KMS-11 (cell line): Measurements from ENCODE around the gene RPTOR.

ENCODE experiments used
- H2AFZ ChIP-seq: fragments of 200-600 bp; sonication (generic); 2 replicates; pipeline ENCODE4 v1.6.1; 2016; ENCODE audit warnings: antibody characterized with exemption, mixed run types, low read depth
- H3K27ac ChIP-seq: fragments of 200-600 bp; sonication (generic); 2 replicates; pipeline ENCODE4 v1.6.1; 2016; ENCODE audit warnings: mild to moderate bottlenecking, mixed run types
- H3K27me3 ChIP-seq: fragments of 200-600 bp; sonication (generic); 2 replicates; pipeline ENCODE4 v1.6.1; 2017; ENCODE audit warnings: mild to moderate bottlenecking, low read depth, mixed run types, moderate library complexity; ENCODE audit not compliant: insufficient read depth
- H3K36me3 ChIP-seq: fragments of 200-600 bp; sonication (generic); 2 replicates; pipeline ENCODE4 v1.6.1; 2017; ENCODE audit warnings: mild to moderate bottlenecking, mixed run types; ENCODE audit not compliant: insufficient read depth
- H3K4me1 ChIP-seq: fragments of 200-600 bp; sonication (generic); 2 replicates; pipeline ENCODE4 v1.6.1; 2016; ENCODE audit warnings: mild to moderate bottlenecking, low read depth, mixed run types; ENCODE audit not compliant: poor library complexity, severe bottlenecking
- H3K4me2 ChIP-seq: fragments of 200-600 bp; sonication (generic); 2 replicates; pipeline ENCODE4 v1.7.0; 2016; ENCODE audit warnings: mild to moderate bottlenecking, mixed run types
- H3K4me3 ChIP-seq: fragments of 200-600 bp; sonication (generic); IDR thresholded peaks from 2 replicates; pipeline ENCODE4 v1.6.1; 2017; ENCODE audit warnings: low read depth, low read length, mixed read lengths; ENCODE audit not compliant: insufficient read depth
- H3K79me2 ChIP-seq: fragments of 200-600 bp; sonication (generic); 2 replicates; pipeline ENCODE4 v1.6.1; 2016; ENCODE audit warnings: low read depth, mixed run types; ENCODE audit not compliant: insufficient read depth
- H3K9ac ChIP-seq: fragments of 200-600 bp; sonication (generic); 2 replicates; pipeline ENCODE4 v1.6.1; 2016; ENCODE audit warnings: mild to moderate bottlenecking, mixed run types
- H4K20me1 ChIP-seq: fragments of 200-600 bp; sonication (generic); 2 replicates; pipeline ENCODE4 v1.6.1; 2016; ENCODE audit warnings: mild to moderate bottlenecking, mixed run types; ENCODE audit not compliant: insufficient read depth
- TF ChIP-seq, protein P1 (sequence below): fragments of 200-600 bp; sonication (generic); conservative IDR thresholded peaks from 2 replicates; pipeline ENCODE4 v1.6.1; 2017; ENCODE audit warnings: low read depth, mild to moderate bottlenecking, antibody characterized with exemption, low read length, moderate library complexity, mixed read lengths

RPTOR gene

DNA sequence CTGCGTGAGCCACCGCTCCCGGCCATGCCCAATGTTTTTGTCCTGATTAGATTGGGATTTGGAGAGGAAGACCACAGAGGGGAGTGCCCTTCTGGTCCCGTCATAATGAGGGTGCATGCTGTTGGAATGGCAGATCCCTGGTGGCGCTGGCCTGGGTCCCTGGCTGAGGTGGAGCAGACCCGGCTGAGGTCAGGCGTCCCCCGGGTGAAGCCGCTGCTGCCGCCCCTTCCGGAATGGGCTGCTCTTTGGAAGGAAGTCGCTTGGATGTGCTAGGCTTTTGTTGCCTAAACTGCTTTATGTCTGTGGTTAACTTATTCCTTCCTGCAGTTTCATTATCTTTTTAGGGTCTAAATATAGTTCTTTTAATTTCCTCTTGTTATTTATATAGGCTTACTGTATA, 326.7 kb downstream of the RPTOR start:
- no peaks in the 10 kb centered on the region for H3K79me2 ChIP-seq
- H2AFZ ChIP-seq = no peak overlapping the region
- TF ChIP-seq, protein P1, sequence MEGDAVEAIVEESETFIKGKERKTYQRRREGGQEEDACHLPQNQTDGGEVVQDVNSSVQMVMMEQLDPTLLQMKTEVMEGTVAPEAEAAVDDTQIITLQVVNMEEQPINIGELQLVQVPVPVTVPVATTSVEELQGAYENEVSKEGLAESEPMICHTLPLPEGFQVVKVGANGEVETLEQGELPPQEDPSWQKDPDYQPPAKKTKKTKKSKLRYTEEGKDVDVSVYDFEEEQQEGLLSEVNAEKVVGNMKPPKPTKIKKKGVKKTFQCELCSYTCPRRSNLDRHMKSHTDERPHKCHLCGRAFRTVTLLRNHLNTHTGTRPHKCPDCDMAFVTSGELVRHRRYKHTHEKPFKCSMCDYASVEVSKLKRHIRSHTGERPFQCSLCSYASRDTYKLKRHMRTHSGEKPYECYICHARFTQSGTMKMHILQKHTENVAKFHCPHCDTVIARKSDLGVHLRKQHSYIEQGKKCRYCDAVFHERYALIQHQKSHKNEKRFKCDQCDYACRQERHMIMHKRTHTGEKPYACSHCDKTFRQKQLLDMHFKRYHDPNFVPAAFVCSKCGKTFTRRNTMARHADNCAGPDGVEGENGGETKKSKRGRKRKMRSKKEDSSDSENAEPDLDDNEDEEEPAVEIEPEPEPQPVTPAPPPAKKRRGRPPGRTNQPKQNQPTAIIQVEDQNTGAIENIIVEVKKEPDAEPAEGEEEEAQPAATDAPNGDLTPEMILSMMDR = no peak
- H3K4me2 ChIP-seq = no peak overlapping the region
- H3K27me3 ChIP-seq = no peaks in the 10 kb centered on the region
- no peaks in the 10 kb centered on the region for H4K20me1 ChIP-seq
- H3K36me3 ChIP-seq = no peaks in the 10 kb centered on the region
- no peak overlapping the region for H3K4me3 ChIP-seq
- peaks cover 4% of the 10 kb centered on the region for H3K4me1 ChIP-seq
- no peak overlapping the region for H3K9ac ChIP-seq
- no peak overlapping the region for H3K27ac ChIP-seq

DNA sequence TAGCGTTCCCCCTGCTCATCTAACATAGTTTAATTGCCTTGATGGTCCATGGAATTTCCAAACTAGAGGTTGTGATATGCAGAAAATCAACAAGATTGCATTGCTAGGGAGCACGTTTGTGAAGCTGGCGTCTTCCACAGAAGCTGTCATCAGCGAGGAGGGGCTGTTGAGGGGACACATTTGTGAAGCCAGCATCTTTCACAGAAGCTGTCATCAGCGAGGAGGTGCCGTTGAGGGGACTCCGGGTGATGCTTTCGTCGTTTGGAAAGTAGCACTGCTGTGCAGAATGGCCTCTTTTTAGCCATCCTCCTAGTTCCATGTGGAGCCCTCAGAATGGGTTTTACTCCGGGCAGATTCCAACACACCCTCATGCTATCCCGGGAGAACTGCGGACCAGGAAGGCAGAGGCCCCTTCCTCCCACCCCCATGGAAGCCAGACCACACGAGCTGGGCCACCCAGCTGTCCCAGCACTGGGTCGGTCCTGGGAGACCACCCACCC, 327.4 kb downstream of the RPTOR start:
- Histone ChIP-seq H4K20me1 (no peaks in the 10 kb centered on the region), H3K9ac (no peak overlapping the region), H3K27me3 (no peaks in the 10 kb centered on the region), H2AFZ (no peak overlapping the region), H3K27ac (no peak overlapping the region), H3K36me3 (no peaks in the 10 kb centered on the region), H3K4me1 (peaks cover 4% of the 10 kb centered on the region), H3K4me3 (no peak overlapping the region), H3K79me2 (no peaks in the 10 kb centered on the region), H3K4me2 (no peak overlapping the region)
- TF ChIP-seq, protein P1 = no peak

DNA sequence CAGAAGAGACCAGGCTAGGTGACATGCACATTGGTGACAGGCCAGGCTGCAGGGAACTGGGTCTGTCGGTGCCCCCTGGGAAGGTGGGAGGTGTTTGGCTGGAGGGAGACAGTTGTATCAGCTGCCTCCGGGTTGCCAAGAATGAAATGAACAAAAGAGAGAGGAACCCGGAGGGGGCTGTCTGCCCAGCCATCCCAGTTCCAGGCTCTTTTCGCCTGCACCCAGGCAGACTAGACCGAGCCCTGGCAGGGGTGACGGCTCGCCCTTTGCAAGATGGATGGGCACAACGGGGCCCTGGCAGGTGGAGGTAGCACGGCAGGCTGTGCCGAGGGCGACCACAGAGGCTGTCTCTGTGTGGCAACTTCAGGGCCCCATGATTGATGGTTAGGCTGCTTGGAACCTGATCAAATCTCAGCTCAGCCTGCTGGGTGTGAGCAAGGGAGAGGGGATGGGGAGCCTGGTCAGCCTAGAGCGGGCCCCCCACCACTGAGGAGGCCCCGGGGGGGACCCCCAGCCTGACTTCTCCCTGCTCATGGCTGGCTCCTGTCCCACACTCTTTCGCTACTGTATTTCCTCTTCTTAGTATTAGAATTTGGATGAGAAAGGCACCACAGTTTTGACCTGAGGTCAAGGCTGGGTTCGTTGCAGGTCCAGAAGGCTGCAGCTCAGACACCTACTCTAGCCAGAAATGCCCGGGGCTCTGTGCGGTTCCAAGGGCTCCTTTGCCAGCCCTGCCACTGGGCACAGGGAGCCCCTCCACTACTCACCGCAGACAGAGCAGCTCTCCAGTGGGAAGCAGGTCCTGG, 328.1 kb downstream of the RPTOR start:
- no peaks in the 10 kb centered on the region for H3K79me2 ChIP-seq
- peaks cover 4% of the 10 kb centered on the region for H3K4me1 ChIP-seq
- H3K27ac ChIP-seq = no peak overlapping the region
- no peaks in the 10 kb centered on the region for H3K27me3 ChIP-seq
- no peak overlapping the region for H3K4me2 ChIP-seq
- H3K9ac ChIP-seq = no peak overlapping the region
- no peak overlapping the region for H2AFZ ChIP-seq
- no peaks in the 10 kb centered on the region for H4K20me1 ChIP-seq
- H3K4me3 ChIP-seq = no peak overlapping the region
- no peaks in the 10 kb centered on the region for H3K36me3 ChIP-seq
- TF ChIP-seq, protein P1 = no peak

DNA sequence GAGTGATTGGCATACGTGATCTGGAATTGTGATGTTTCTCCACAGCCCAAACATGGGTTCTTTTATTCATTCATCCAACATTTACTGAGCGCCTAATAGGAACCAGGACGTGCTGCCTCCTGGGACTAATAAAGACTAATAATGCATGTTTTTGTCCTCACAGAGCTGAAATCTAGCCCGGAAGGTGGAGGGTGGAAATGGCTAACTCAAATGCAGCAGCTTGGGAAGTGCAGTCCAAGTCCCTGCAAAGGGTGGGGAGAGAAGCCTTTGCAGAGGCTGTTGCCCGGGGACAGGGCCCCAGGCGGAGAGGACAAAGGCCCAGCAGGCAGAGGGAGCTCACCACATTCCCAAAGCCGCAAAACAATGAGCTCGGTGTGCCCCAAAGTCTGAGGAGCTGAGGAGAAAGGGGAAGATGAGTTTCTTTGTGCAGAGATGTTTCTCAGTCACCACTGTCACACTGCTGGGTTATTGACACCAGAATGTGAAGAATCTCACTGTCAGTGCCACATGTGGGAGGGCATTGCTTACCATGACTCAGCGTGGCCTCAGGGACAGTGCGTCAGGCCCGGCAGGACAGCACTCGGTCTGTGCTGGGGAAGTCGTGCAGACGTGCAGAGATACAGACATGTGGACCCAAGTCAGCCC, 328.8 kb downstream of the RPTOR start:
- Histone ChIP-seq H3K36me3 (no peaks in the 10 kb centered on the region), H4K20me1 (no peaks in the 10 kb centered on the region), H3K9ac (no peak overlapping the region), H3K79me2 (no peaks in the 10 kb centered on the region), H3K4me3 (no peak overlapping the region), H2AFZ (no peak overlapping the region), H3K4me2 (no peak overlapping the region), H3K27me3 (no peaks in the 10 kb centered on the region), H3K27ac (no peak overlapping the region), H3K4me1 (peaks cover 4% of the 10 kb centered on the region)
- TF ChIP-seq, protein P1 = no peak
